ENCODE measurements around the gene DNAJC21.
A peak's percentile ranks its signal among the peaks of the same experiment; 100 is the strongest.

DNAJC21 gene

DNA sequence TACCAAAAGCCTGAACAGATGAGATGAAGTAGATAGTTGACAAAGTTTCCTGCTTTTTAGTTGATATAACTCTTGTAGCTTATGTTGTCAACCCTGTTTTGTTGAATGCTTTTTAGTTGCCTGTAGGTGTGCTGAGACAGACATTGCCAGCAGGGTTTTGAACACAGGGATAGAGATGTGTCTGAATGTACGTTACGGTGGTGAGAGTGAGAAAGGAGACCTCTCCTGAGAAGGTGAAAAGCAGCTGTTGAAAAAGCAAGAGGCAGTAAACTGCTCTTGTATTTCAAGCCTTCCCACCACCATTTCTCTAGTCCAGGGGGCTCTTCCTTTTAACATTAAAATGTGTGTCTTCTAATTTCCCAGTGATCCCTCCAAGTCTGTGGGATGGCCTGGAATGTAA lies 14.7 kb downstream of the DNAJC21 start:
- H3K4me3 ChIP-seq (ENCODE audit: low read depth, low read length): no peak overlapping the region
- DNase-seq (ENCODE audit: low read depth): no peak
- TF ChIP-seq, protein P1, sequence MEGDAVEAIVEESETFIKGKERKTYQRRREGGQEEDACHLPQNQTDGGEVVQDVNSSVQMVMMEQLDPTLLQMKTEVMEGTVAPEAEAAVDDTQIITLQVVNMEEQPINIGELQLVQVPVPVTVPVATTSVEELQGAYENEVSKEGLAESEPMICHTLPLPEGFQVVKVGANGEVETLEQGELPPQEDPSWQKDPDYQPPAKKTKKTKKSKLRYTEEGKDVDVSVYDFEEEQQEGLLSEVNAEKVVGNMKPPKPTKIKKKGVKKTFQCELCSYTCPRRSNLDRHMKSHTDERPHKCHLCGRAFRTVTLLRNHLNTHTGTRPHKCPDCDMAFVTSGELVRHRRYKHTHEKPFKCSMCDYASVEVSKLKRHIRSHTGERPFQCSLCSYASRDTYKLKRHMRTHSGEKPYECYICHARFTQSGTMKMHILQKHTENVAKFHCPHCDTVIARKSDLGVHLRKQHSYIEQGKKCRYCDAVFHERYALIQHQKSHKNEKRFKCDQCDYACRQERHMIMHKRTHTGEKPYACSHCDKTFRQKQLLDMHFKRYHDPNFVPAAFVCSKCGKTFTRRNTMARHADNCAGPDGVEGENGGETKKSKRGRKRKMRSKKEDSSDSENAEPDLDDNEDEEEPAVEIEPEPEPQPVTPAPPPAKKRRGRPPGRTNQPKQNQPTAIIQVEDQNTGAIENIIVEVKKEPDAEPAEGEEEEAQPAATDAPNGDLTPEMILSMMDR (IDR thresholded peaks at IDR 0.05; ENCODE audit: insufficient read depth, low read depth, low read length, missing control alignments): no peak

DNA sequence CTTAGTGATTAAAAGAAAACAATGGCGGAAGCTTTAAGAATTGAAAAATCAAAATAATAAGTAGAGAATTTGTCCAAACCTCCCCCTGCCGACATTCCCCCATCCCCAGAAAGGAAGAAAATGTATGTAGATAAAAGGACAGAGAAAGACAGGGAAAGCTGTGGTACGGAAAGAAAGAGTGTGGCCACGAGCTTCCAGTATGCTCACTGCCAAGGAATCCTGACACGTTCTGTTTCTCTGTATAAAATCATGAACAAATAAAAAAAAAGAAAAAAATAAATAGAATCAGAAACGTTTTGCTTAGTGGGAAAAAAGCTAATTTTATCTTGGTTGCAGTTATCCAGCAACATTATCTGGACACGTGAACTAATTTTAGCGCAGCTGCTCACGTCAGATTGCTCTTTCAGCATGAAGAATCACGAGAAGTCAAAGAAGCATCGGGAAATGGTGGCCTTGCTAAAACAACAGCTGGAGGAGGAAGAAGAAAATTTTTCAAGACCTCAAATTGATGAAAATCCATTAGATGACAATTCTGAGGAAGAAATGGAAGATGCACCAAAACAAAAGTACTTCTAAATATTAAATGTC lies 15.2 kb downstream of the DNAJC21 start:
- TF ChIP-seq, protein P1 (IDR thresholded peaks at IDR 0.05; ENCODE audit: insufficient read depth, low read depth, low read length, missing control alignments): no peak
- no peak for DNase-seq (ENCODE audit: low read depth)
- H3K4me3 ChIP-seq (ENCODE audit: low read depth, low read length): no peak overlapping the region

DNA sequence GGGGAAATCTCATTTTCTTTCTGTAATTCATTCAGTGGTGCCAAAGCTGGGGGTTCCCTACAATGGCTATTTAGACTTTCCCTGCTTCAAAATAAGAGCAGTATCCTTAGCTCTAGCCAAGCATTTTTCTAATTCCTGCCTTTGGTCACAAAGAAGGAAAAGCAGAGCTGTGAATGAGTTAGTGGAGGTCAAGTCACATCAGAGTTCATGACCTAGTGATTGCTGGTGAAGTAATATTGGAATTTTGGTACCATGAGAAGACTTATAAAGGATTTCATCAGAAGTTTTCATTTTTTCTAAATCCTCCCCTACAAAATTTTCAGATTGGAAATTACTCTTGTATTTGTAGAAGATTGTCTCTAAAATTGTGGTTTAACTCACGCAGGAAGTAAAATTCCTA lies 28.0 kb downstream of the DNAJC21 start:
- TF ChIP-seq, protein P1 (IDR thresholded peaks at IDR 0.05; ENCODE audit: insufficient read depth, low read depth, low read length, missing control alignments): no peak
- DNase-seq (ENCODE audit: low read depth): no peak
- H3K4me3 ChIP-seq (ENCODE audit: low read depth, low read length): no peak overlapping the region

DNA sequence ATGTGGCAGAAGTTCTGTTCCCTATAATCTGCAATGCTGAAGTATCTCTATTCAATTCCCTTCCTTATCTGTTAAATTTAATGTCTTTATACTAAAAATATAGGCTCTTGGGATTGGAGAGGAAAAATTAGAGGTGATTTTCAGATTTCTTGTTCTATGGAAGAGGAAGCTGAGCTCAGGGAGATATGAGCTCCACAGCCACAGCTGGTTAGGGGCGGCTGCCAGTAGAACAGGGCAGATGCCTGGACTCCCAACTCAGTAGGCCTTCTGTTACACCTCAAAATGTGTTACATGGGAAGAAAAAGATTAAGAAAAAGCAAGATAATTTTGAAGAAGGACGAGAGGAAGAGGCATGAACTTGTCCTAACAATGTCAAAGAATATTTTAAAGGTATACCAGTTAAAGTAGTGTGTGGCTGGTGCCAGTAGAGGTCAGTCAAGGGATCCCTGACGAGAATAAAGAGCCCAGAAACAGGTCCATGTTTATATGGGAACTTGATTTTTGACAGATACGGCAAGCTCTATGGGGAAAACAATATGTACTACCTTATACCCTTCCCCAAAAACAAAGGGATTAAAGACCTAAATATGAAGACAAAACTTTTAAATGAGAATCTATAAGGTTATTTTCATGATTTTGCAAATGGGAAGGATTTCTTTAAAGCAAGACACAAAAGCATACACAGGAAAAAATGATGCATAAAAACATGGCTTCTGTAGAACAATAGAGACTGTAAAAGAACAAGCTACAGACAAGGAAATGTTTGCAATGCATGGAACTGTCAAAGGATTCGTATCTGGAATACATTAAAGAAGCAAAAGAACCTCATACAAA lies 28.7 kb downstream of the DNAJC21 start:
- TF ChIP-seq, protein P1 (IDR thresholded peaks at IDR 0.05; ENCODE audit: insufficient read depth, low read depth, low read length, missing control alignments): peak; percentile 52
- no peak overlapping the region for H3K4me3 ChIP-seq (ENCODE audit: low read depth, low read length)
- DNase-seq (ENCODE audit: low read depth): peak; percentile 40

DNA sequence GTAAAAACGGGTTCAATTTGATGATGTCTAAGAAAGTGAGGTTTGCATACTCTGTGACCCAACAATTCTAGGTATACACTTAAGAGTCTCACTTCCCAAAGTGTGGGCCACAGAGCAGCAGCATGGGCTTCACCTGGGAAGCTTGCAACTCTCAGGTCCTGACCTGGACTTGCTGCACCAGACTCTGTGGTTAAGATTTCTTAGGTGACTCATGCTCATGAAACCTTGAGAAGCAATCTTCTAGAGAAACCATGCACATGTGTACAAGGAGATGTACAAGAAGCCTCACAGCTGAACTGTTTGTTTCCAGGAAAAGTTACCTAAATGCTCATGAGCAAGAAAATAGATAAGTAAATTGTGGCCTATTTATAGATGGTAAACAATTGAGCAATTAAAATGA lies 30.0 kb downstream of the DNAJC21 start:
- peak; percentile 85 for DNase-seq (ENCODE audit: low read depth)
- TF ChIP-seq, protein P1 (IDR thresholded peaks at IDR 0.05; ENCODE audit: insufficient read depth, low read depth, low read length, missing control alignments): no peak
- no peak overlapping the region for H3K4me3 ChIP-seq (ENCODE audit: low read depth, low read length)

DNA sequence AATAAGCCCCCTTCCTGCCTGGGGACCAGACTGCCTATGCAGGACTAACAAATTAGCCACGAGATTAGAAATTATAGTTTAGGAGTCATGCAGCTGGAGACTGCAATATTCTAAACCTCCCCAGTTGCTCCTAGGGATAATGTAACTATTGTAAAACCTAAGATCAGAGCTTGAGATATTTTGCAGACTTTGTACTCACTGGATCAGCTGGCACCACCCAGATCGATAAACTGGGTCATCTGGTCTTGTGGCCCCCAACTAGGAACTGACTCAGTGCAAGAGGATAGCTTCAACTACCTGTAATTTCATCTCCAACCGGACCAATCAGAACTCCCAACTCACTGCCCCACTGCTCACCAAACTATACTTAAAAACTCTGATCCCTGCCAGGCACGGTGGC lies 38.2 kb downstream of the DNAJC21 start:
- DNase-seq (ENCODE audit: low read depth): no peak
- TF ChIP-seq, protein P1 (IDR thresholded peaks at IDR 0.05; ENCODE audit: insufficient read depth, low read depth, low read length, missing control alignments): no peak
- no peak overlapping the region for H3K4me3 ChIP-seq (ENCODE audit: low read depth, low read length)
